Esophagus squamous epithelium (tissue), 4 donors: Measurements from ENCODE around the gene FNIP2.

Experiments used
- POLR2A ChIP-seq, 4 donors: fragments of 450-650 bp; IDR thresholded peaks; one replicate each; pipeline ENCODE4 v1.6.1; 2017; ENCODE audit warnings: antibody characterized with exemption in 4 of 4, mild to moderate bottlenecking in 4 of 4, moderate library complexity in 3 of 4
- TF ChIP-seq, protein P1 (sequence below), 6 experiments: fragments of 450-650 bp in 4 of 6; fragments of 200-600 bp in 2 of 6; sonication (generic) in 2 of 6; IDR thresholded peaks; one replicate each; pipeline ENCODE4 v1.5.1; 2016 to 2019; ENCODE audit warnings: antibody characterized with exemption in 6 of 6, mild to moderate bottlenecking in 4 of 6, moderate library complexity in 4 of 6

DNA sequence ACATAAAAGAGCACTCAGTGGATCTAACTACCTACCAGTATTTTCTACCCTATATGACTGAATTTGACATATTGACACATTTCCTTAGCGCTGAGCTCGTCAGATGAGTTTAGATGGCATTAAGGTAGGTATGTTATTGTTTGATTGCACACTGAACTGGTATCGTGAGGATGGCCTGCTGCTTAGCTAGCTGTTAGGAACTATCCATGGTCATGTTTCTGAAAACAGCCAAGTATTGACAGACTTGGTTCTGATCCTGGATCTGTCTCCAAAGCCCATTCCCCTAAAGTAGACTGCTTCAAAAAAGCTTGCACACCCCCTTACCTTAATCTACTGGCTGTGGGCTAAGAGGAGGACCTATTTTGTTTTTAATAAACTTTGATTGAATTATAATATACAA lies 32.9 kb downstream of the FNIP2 start:
- TF ChIP-seq, protein P1, sequence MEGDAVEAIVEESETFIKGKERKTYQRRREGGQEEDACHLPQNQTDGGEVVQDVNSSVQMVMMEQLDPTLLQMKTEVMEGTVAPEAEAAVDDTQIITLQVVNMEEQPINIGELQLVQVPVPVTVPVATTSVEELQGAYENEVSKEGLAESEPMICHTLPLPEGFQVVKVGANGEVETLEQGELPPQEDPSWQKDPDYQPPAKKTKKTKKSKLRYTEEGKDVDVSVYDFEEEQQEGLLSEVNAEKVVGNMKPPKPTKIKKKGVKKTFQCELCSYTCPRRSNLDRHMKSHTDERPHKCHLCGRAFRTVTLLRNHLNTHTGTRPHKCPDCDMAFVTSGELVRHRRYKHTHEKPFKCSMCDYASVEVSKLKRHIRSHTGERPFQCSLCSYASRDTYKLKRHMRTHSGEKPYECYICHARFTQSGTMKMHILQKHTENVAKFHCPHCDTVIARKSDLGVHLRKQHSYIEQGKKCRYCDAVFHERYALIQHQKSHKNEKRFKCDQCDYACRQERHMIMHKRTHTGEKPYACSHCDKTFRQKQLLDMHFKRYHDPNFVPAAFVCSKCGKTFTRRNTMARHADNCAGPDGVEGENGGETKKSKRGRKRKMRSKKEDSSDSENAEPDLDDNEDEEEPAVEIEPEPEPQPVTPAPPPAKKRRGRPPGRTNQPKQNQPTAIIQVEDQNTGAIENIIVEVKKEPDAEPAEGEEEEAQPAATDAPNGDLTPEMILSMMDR (IDR thresholded peaks at IDR 0.05) = no peak
- no peak for TF ChIP-seq POLR2A (IDR thresholded peaks at IDR 0.05)
